NB4 (cell line): ENCODE measurements around the gene CPNE4.
A peak's percentile ranks its signal among the peaks of the same experiment; 100 is the strongest.

Source experiments
- DNase-seq: peaks from one replicate; pipeline ENCODE4 v3.0.0; 2010; ENCODE audit warnings: low read depth
- H3K4me3 ChIP-seq: one replicate; pipeline ENCODE4 v1.5.1; 2011; ENCODE audit warnings: mild to moderate bottlenecking, low read depth, low read length, moderate library complexity
- MYC ChIP-seq: IDR thresholded peaks from 2 replicates; pipeline ENCODE4 v1.6.1; 2011; ENCODE audit warnings: low read depth, low read length
- POLR2A ChIP-seq: IDR thresholded peaks from 2 replicates; pipeline ENCODE4 v1.6.1; 2011; ENCODE audit warnings: mild to moderate bottlenecking; ENCODE audit not compliant: insufficient read length; ENCODE audit errors: extremely low read depth
- TF ChIP-seq, protein P1 (sequence below): IDR thresholded peaks from one replicate; pipeline ENCODE4 v1.5.1; 2012; ENCODE audit warnings: low read depth, low read length
- TF ChIP-seq, protein P2 (sequence below): IDR thresholded peaks from 2 replicates; pipeline ENCODE4 v1.6.1; 2011; ENCODE audit warnings: low read depth, low read length

CPNE4 gene

GRCh38 chr3:131532645-131533044 lies 502.2 kb downstream of the CPNE4 start:
- DNase-seq: no peak
- TF ChIP-seq, protein P1, sequence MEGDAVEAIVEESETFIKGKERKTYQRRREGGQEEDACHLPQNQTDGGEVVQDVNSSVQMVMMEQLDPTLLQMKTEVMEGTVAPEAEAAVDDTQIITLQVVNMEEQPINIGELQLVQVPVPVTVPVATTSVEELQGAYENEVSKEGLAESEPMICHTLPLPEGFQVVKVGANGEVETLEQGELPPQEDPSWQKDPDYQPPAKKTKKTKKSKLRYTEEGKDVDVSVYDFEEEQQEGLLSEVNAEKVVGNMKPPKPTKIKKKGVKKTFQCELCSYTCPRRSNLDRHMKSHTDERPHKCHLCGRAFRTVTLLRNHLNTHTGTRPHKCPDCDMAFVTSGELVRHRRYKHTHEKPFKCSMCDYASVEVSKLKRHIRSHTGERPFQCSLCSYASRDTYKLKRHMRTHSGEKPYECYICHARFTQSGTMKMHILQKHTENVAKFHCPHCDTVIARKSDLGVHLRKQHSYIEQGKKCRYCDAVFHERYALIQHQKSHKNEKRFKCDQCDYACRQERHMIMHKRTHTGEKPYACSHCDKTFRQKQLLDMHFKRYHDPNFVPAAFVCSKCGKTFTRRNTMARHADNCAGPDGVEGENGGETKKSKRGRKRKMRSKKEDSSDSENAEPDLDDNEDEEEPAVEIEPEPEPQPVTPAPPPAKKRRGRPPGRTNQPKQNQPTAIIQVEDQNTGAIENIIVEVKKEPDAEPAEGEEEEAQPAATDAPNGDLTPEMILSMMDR: no peak
- no peak for TF ChIP-seq MYC
- no peak for TF ChIP-seq POLR2A
- TF ChIP-seq, protein P2, sequence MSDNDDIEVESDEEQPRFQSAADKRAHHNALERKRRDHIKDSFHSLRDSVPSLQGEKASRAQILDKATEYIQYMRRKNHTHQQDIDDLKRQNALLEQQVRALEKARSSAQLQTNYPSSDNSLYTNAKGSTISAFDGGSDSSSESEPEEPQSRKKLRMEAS: no peak
- H3K4me3 ChIP-seq: no peak overlapping the region

DNA sequence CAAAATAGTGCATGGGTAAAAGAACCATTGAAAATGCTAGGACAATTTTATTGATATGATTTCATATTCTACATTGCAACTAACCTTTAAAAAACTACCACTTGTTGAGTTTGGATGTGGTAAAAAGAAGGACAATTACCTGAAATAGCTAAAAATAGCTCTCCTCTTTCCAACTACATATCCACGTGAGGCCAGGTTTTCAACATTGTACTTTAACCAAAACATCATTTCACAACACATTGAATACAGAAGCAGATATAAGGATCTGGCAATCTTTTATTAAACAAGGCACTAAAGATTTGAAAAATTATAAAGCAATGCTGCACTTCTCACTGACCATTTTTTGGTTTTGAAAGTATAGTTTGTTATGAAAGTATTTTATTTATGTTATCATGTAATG lies 504.0 kb downstream of the CPNE4 start:
- H3K4me3 ChIP-seq: no peak overlapping the region
- DNase-seq: no peak
- TF ChIP-seq, protein P1: no peak
- TF ChIP-seq MYC (no peak), POLR2A (no peak)
- TF ChIP-seq, protein P2: no peak

- TF ChIP-seq MYC (no peak), POLR2A (no peak)
- TF ChIP-seq, protein P2: no peak
- TF ChIP-seq, protein P1: no peak
- no peak for DNase-seq
- no peak overlapping the region for H3K4me3 ChIP-seq
Observed at GRCh38 chr3:131530388-131530787, 504.4 kb downstream of the CPNE4 start.

DNA sequence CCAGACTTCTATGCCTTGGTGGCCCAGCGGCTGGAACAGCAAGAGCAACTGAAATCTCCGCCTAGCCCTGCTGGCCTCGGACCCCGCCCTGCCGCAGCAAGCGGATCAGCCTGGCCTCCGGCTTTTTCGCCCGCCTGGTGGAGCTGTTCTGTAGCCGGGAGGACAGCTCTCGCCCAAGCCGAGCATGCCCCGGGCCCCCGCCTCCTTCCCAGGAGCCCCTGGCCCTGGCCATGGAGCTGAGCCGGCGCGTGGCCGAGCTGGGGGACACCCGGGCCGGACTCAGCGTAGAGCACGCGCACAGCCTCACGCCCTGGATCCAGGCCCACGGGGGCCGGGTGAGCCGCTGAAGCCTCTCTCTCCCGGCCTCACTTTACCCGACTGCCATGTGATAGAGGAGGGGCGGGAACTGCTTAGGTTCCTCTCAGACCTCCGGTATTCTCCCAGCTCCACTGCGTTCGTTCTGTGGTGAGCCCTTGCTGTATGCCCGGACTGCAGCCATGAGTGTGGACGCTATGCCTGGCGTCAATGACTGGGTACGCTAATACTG lies 507.9 kb downstream of the CPNE4 start:
- peak; percentile 2 for DNase-seq
- no peak overlapping the region for H3K4me3 ChIP-seq
- TF ChIP-seq, protein P1: no peak
- TF ChIP-seq MYC (no peak), POLR2A (no peak)
- TF ChIP-seq, protein P2: no peak

GRCh38 chr3:131518680-131519079 lies 516.1 kb downstream of the CPNE4 start:
- TF ChIP-seq, protein P1: no peak
- TF ChIP-seq MYC: no peak
- TF ChIP-seq, protein P2: no peak
- TF ChIP-seq POLR2A: no peak
- DNase-seq: no peak
- no peak overlapping the region for H3K4me3 ChIP-seq
